HG03354 (cell line): ENCODE measurements around the gene POMGNT2.

Experiments used
- ATAC-seq: cut with Tn5 transposase; IDR thresholded peaks from one replicate; pipeline ENCODE4 v1.9.1; 2021; ENCODE audit warnings: mild to moderate bottlenecking; ENCODE audit not compliant: unreplicated experiment, poor library complexity, severe bottlenecking

Gene POMGNT2

GRCh38 chr3:43030162-43030935, 75.5 kb downstream of the POMGNT2 start:
- no peak for ATAC-seq
